ENCODE measurements around the gene PLEKHH2.

DNA sequence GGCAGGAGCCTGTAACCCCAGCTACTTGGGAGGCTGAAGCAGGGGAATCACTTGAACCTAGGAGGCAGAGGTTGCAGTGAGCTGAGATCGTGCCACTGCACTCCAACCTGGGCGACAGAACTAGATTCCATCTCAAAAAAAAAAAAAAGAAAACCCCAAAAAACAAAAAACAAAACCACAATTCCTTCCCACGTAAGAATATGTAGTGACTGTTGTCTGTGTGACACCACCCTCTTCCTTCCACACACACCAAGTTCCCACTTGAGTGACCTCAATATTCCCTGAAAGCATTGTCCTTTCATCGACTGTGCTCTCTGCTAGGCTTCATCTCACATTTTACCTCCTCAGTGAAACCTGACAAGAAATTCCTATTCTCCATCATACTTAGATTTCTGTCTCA is 32.4 kb upstream of the PLEKHH2 start:
- no peak for TF ChIP-seq POLR2AphosphoS5 (IDR thresholded peaks at IDR 0.05)
- TF ChIP-seq POLR2A (IDR thresholded peaks at IDR 0.05): no peak

All from suprapubic skin (tissue), 4 donors.